Fibroblast of the aortic adventitia (primary cell): ENCODE measurements around the gene GGA1. TPM values are rescaled to one million over a fixed set of nuclear protein-coding genes. Genes with fewer than 3 reads are reported as not detected.

Experiments used
- DNase-seq: peaks from one replicate; pipeline ENCODE4 v3.0.0-alpha.2; 2010; ENCODE audit warnings: low read depth
- H3K4me3 ChIP-seq: 2 replicates; pipeline ENCODE4 v1.5.1; 2011; ENCODE audit warnings: low read depth, mild to moderate bottlenecking, control low read depth, low read length, moderate library complexity
- total RNA-seq: library from RNA; depleted of rRNA; stranded (reverse); fragments of >200 nt; gene quantifications from 2 replicates; pipeline ENCODE4 v1.2.3, GENCODE V29; 2012; ENCODE audit warnings: low replicate concordance
- TF ChIP-seq, protein P1 (sequence below): IDR thresholded peaks from 2 replicates; pipeline ENCODE4 v1.5.1; 2011; ENCODE audit warnings: mild to moderate bottlenecking, low read length, control low read depth, inconsistent platforms; ENCODE audit not compliant: insufficient read depth

GGA1 gene
- total RNA-seq, 1 donor, result 35.0 TPM

DNA sequence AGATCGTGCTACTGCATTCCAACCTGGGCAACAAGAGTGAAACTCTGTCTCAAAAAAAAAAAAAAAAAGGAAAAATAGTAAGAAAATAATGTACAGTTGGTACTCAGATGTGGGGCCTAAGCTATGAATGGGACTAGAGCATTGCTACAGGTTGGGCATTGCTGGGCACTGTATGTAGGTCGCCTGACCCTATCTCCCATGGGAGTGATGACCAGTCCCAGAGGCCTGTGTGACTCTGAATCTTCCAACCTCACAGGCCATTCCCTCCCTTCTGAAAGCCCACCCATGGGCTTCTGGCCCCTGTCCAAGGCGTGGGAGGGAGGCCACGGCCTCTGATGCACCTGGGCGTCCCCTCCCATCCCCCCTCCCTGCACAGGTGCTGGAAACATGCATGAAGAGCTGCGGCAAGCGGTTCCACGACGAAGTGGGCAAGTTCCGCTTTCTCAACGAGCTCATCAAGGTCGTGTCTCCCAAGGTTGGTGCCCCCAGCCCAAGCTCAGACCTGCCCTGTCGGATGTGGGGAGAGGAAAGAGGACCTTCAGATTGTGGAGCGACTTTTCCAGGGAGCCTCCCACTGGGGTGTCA lies 9.5 kb downstream of the GGA1 start:
- DNase-seq, result no peak
- TF ChIP-seq, protein P1, sequence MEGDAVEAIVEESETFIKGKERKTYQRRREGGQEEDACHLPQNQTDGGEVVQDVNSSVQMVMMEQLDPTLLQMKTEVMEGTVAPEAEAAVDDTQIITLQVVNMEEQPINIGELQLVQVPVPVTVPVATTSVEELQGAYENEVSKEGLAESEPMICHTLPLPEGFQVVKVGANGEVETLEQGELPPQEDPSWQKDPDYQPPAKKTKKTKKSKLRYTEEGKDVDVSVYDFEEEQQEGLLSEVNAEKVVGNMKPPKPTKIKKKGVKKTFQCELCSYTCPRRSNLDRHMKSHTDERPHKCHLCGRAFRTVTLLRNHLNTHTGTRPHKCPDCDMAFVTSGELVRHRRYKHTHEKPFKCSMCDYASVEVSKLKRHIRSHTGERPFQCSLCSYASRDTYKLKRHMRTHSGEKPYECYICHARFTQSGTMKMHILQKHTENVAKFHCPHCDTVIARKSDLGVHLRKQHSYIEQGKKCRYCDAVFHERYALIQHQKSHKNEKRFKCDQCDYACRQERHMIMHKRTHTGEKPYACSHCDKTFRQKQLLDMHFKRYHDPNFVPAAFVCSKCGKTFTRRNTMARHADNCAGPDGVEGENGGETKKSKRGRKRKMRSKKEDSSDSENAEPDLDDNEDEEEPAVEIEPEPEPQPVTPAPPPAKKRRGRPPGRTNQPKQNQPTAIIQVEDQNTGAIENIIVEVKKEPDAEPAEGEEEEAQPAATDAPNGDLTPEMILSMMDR, result no peak
- no peak overlapping the region for H3K4me3 ChIP-seq

DNA sequence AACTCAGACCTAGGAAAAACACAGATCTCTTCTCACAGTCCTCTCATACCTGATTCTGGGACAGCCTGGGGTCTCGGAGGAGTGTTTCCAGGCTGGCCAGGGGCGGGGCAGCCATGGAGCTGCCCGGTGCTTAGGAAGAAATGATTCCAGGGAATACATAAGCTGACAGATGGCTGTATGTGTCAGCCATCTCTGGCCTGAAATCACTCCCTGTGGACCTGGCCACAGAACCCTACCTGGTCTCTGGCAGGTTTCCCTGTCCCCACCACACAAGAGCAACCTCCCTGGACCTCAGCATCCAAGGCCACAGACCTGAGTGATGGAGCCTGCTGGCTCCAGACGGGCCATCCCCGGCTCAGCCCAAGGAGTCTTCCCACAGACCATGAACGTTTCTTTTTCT lies 10.0 kb downstream of the GGA1 start:
- TF ChIP-seq, protein P1, result no peak
- H3K4me3 ChIP-seq, result no peak overlapping the region
- DNase-seq, result no peak

DNA sequence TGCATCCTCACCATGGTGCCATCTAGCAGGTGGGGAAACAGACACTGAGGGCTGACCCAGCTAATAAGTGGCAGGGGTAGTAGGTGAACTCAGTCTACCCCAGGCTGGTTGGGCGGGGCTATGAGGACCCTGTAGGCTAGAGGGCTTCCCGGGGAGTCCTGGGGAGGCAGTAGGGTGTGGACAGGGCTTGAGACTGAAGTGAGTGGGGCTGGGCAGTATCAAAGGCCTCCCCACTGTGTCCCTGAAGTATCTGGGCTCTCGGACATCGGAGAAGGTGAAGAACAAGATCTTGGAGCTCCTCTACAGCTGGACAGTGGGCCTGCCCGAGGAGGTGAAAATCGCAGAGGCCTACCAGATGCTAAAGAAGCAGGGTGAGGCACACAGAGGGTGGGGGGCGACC lies 11.4 kb downstream of the GGA1 start:
- DNase-seq, result no peak

DNA sequence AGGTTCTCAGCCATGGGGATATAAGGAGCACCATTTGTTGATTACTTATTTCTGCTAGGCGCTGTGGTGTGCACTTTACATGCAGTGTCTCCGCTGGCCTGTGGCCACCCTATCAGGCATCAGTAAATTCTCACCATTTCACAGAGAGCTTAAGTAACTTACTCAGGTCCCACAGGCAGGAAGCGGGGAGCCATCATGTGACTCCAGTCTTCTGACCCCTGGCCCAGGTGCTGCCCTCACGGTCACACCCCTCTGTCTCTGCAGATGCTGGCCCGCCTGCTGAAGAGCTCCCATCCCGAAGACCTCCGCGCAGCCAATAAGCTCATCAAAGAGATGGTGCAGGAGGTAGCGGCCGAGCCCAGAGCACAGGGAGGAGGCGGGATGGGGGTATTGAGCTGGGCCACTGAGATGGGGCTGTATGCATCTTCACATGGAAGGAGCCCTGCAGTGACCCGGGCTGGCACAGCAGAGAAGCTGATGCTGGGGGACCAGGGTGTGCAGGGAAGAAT lies 12.8 kb downstream of the GGA1 start:
- DNase-seq, result no peak
- TF ChIP-seq, protein P1, result no peak
- no peak overlapping the region for H3K4me3 ChIP-seq

More for the DNA sequence above, 11.4 kb downstream of the GGA1 start:
- TF ChIP-seq, protein P1, result no peak
- no peak overlapping the region for H3K4me3 ChIP-seq

DNA sequence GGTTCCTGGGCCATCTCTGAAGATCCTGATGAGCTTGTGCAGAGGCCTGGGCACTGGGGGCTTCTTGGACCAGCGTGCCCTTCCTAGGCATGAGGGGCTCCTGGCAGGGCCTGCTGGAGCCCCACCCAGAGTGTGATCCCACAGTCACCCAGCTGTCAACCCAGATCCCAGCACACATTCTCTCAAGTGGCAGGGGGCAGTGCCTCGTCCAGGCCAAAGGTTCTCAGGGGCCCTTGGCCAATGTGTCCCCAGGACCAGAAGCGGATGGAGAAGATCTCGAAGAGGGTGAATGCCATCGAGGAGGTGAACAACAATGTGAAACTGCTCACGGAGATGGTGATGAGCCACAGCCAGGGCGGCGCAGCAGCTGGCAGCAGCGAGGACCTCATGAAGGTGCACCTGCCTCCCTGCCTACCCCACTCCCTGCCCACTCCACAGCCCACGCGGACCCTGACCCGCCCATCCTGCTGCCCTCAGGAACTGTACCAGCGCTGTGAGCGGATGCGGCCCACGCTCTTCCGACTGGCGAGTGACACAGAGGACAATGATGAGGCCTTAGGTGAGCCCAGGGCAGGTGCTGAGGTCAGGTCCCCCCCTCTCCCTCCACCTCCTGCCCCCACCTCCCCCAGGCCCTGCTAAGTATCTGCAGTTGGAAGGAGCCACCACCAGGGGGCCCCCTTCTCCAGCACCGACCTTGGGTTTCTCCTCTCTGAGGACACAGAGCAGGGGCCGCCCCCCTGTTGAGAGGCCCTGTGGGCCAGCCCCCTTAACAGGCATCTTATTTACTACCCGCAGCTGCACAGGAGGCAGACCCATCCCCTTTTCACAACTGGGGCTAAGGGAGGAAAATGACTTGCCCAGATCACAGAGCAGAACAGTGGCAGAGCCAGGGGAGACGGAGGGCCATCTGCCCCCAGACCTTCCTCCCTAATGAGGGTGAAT lies 14.7 kb downstream of the GGA1 start:
- no peak overlapping the region for H3K4me3 ChIP-seq
- DNase-seq, result peak; percentile 57
- TF ChIP-seq, protein P1, result peak; percentile 78

DNA sequence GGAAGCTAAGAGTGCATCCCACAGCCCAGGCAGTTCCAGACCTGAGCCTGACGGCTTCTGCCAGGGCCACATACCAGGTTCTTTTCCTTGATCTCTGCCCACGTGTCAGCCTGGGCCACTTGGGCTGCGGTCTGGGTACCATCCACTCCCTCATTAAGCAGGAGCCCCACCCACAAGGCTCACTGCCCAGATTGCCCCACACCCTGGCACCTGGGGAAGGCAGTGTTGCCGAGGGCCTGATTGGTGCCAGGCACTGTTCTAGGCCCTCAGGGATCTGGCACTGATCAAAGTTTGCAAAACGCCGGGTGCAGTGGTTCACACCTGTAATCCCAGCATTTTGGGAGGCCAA lies 15.4 kb downstream of the GGA1 start:
- no peak for DNase-seq
- TF ChIP-seq, protein P1, result no peak
- H3K4me3 ChIP-seq, result no peak overlapping the region
